GM12878 (cell line): Measurements from ENCODE around the gene MBNL1. TPM values are rescaled to one million over a fixed set of nuclear protein-coding genes. Genes with fewer than 3 reads are reported as not detected.

Source experiments
- ATAC-seq: fragments of 200-7000 bp; cut with Tn5 transposase; 3 replicates; pipeline ENCODE4 v1.9.1; 2020; ENCODE audit warnings: mild to moderate bottlenecking, moderate library complexity
- BruUV-seq: library from RNA; stranded (reverse); fragments of 400-500 nt; replicated peaks from 2 replicates; lab custom pipeline; 2021; lab: Mats Ljungman, UMichigan
- CTCF ChIA-PET: fragments of 300-600 bp; sonication (Branson Sonifier 250); formaldehyde crosslinking; extraction: SDS; loops from one replicate; lab custom pipeline; 2021; ENCODE audit warnings: inconsistent platforms; lab: Yijun Ruan, JAX
- POLR2A ChIA-PET: fragments of 350-600 bp; formaldehyde crosslinking; extraction: SDS; loops from one replicate; lab custom pipeline; 2021; ENCODE audit warnings: inconsistent platforms; lab: Charles Lee
- RAD21 ChIA-PET: fragments of 300-600 bp; sonication (Branson Sonifier 250); formaldehyde crosslinking; loops from one replicate; lab custom pipeline; 2023; ENCODE audit warnings: antibody characterized with exemption; ENCODE audit not compliant: unreplicated experiment; lab: Charles Lee
- SMC1A ChIA-PET: fragments of 300-600 bp; sonication (Branson Sonifier 250); formaldehyde crosslinking; loops from one replicate; lab custom pipeline; 2023; ENCODE audit not compliant: unreplicated experiment, uncharacterized antibody; lab: Charles Lee
- DNase-seq: peaks from one replicate; pipeline ENCODE4 v3.0.0-alpha.2; 2011; ENCODE audit warnings: low read depth, low spot score
- FAIRE-seq: peaks from 3 replicates; lab custom pipeline; 2011; peaks lifted over from hg19 to GRCh38; lab: Jason Lieb, UNC
- H2AFZ ChIP-seq: 2 replicates; pipeline ENCODE4 v1.6.0; 2011; ENCODE audit warnings: low read depth, low read length, control low read depth; ENCODE audit not compliant: control insufficient read depth
- H3K27ac ChIP-seq: 2 replicates; pipeline ENCODE4 v1.5.1; 2011; ENCODE audit warnings: control low read depth; ENCODE audit not compliant: control insufficient read depth, insufficient read depth
- H3K27me3 ChIP-seq, 2 experiments: replicated peaks in 1 of 2; 2 replicates each; pipeline versions ENCODE4 v1.6.0 to v1.6.1; 2011; ENCODE audit warnings: low read length in 1 of 2; ENCODE audit not compliant: control insufficient read depth in 2 of 2, insufficient read depth in 2 of 2
- H3K36me3 ChIP-seq, 2 experiments: 2 replicates each; pipeline ENCODE4 v1.5.1; 2011; ENCODE audit warnings: low read length in 1 of 2; ENCODE audit not compliant: control insufficient read depth in 2 of 2, insufficient read depth in 2 of 2
- H3K4me1 ChIP-seq: 2 replicates; pipeline ENCODE4 v1.6.1; 2011; ENCODE audit warnings: mild to moderate bottlenecking, low read length, moderate library complexity, mixed read lengths; ENCODE audit not compliant: control insufficient read depth, insufficient read depth
- H3K4me2 ChIP-seq: 2 replicates; pipeline ENCODE4 v1.6.0; 2011; ENCODE audit warnings: control low read depth; ENCODE audit not compliant: control insufficient read depth, insufficient read depth
- H3K4me3 ChIP-seq: fragments of 200-600 bp; sonication (generic); 2 replicates; pipeline ENCODE4 v1.5.1; 2016
- H3K79me2 ChIP-seq: 2 replicates; pipeline ENCODE4 v1.6.0; 2011; ENCODE audit warnings: low read length; ENCODE audit not compliant: control insufficient read depth, insufficient read depth
- H3K9ac ChIP-seq: 2 replicates; pipeline ENCODE4 v1.8.0; 2011; ENCODE audit warnings: low read length, control low read depth, mixed read lengths; ENCODE audit not compliant: control insufficient read depth, insufficient read depth
- H3K9me3 ChIP-seq: replicated peaks from 3 replicates; pipeline ENCODE4 v1.5.1; 2011; ENCODE audit warnings: mild to moderate bottlenecking, low read length; ENCODE audit not compliant: control insufficient read depth, insufficient read depth
- H4K20me1 ChIP-seq: 2 replicates; pipeline ENCODE4 v1.6.0; 2011; ENCODE audit not compliant: control insufficient read depth, insufficient read depth
- EZH2 ChIP-seq: IDR thresholded peaks from 2 replicates; pipeline ENCODE4 v1.6.1; 2012; ENCODE audit warnings: low read depth, mild to moderate bottlenecking, control low read depth, inconsistent platforms, low read length, borderline replicate concordance; ENCODE audit not compliant: control insufficient read depth
- NFIC ChIP-seq: IDR thresholded peaks from 2 replicates; pipeline ENCODE4 v1.6.1; 2012; ENCODE audit warnings: low read depth, mild to moderate bottlenecking, inconsistent platforms, low read length, moderate library complexity
- POLR2A ChIP-seq: IDR thresholded peaks from 2 replicates; pipeline ENCODE4 v1.6.1; 2011; ENCODE audit warnings: low read depth, mild to moderate bottlenecking, low read length
- RAD21 ChIP-seq: IDR thresholded peaks from 2 replicates; pipeline ENCODE4 v1.6.1; 2011; ENCODE audit warnings: mild to moderate bottlenecking, low read depth, low read length, moderate library complexity; ENCODE audit not compliant: insufficient read depth
- WGBS: methylation state at CpG from one replicate; pipeline ENCODE4 v1.1.6; 2016; ENCODE audit warnings: low lambda C conversion rate; ENCODE audit not compliant: insufficient replicate concordance, insufficient coverage; ENCODE audit errors: missing lambda C conversion rate; 5-methylcytosine and 5-hydroxymethylcytosine counted together
- in situ Hi-C: fragments of 300-500 bp; cut with MboI; formaldehyde crosslinking; loops from 9 replicates; pipeline ENCODE4 v1.14.3; 2018; ENCODE audit warnings: mixed read lengths
- intact Hi-C: fragments of 100-400 bp; cut with micrococcal nuclease; formaldehyde crosslinking; loops from one replicate; pipeline ENCODE4 v1.14.2; 2022; ENCODE audit not compliant: unreplicated experiment
- polyA plus RNA-seq, 11 experiments: library from polyadenylated mRNA; depleted of rRNA in 4 of 11; unstranded in 6 of 11; stranded (reverse) in 5 of 11; fragments of >200 nt; fragmentation: Nextera tagmentation in 4 of 11; fragmentation: Illumina TruSeq in 1 of 11; extraction: Ambion mirVana in 4 of 11; extraction: Trizol in 1 of 11; gene quantifications; 1 replicate in 1 of 11; 2 replicates in 10 of 11; pipeline versions ENCODE4 v1.2.1 to v1.2.3, GENCODE V29; 2011 to 2016; ENCODE audit warnings: inconsistent platforms in 2 of 11, missing spikeins in 2 of 11, low read depth in 1 of 11
- total RNA-seq, 4 experiments: library from RNA; depleted of rRNA in 3 of 4; stranded (reverse); fragments of >200 nt in 3 of 4; fragmentation: Illumina TruSeq in 1 of 4; extraction: Trizol in 1 of 4; gene quantifications; 2 replicates each; pipeline versions ENCODE4 v1.2.1 to v1.2.3, GENCODE V29; 2013 to 2021
- TF ChIP-seq, protein P1 (sequence below): IDR thresholded peaks from 2 replicates; pipeline ENCODE4 v1.6.1; 2012; ENCODE audit warnings: improper control_type of control experiment, low read depth, low read length; ENCODE audit not compliant: insufficient replicate concordance
- TF ChIP-seq, protein P2 (sequence below): IDR thresholded peaks from 2 replicates; pipeline ENCODE4 v1.6.1; 2011; ENCODE audit warnings: borderline replicate concordance, low read depth, mild to moderate bottlenecking, moderate library complexity, mixed read lengths, low read length; ENCODE audit not compliant: insufficient read depth; ENCODE audit errors: extremely low read length

The MBNL1 gene
- total and polyA plus RNA-seq, 10 of the 15 experiments (the other 5 are each of a cell fraction or from before 2014, with no cell fraction given): 59.6 to 337 (median 143) TPM

DNA sequence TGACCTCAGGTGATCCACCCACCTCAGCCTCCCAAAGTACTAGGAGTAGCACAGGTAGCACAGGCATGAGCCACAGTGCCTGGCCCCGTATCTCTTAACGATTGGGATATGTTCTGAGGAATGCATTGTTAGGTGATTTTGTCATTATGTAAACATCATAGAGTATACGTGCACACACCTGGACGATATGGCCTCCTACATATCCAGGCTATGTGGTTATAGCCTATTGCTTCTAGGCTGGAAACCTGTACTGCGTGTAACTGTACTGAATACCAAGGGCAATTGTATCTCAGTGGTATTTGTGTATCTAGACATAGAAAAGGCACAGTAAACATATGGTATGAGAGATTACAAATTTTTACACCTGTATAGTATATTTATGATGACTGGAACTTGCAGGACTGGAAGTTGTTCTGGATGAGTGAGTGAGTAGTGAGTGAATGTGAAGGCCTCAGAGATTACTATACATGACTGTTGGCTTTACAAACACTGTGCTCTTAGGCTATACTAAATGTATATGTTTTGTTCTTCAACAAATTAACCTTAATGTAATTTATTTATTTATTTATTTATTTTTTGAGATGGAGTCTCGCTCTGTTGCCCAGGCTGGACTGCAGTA lies 120.7 kb downstream of the MBNL1 start (continued):
- TF ChIP-seq, protein P1, sequence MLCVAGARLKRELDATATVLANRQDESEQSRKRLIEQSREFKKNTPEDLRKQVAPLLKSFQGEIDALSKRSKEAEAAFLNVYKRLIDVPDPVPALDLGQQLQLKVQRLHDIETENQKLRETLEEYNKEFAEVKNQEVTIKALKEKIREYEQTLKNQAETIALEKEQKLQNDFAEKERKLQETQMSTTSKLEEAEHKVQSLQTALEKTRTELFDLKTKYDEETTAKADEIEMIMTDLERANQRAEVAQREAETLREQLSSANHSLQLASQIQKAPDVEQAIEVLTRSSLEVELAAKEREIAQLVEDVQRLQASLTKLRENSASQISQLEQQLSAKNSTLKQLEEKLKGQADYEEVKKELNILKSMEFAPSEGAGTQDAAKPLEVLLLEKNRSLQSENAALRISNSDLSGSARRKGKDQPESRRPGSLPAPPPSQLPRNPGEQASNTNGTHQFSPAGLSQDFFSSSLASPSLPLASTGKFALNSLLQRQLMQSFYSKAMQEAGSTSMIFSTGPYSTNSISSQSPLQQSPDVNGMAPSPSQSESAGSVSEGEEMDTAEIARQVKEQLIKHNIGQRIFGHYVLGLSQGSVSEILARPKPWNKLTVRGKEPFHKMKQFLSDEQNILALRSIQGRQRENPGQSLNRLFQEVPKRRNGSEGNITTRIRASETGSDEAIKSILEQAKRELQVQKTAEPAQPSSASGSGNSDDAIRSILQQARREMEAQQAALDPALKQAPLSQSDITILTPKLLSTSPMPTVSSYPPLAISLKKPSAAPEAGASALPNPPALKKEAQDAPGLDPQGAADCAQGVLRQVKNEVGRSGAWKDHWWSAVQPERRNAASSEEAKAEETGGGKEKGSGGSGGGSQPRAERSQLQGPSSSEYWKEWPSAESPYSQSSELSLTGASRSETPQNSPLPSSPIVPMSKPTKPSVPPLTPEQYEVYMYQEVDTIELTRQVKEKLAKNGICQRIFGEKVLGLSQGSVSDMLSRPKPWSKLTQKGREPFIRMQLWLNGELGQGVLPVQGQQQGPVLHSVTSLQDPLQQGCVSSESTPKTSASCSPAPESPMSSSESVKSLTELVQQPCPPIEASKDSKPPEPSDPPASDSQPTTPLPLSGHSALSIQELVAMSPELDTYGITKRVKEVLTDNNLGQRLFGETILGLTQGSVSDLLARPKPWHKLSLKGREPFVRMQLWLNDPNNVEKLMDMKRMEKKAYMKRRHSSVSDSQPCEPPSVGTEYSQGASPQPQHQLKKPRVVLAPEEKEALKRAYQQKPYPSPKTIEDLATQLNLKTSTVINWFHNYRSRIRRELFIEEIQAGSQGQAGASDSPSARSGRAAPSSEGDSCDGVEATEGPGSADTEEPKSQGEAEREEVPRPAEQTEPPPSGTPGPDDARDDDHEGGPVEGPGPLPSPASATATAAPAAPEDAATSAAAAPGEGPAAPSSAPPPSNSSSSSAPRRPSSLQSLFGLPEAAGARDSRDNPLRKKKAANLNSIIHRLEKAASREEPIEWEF: no peak
- no peak for TF ChIP-seq POLR2A
- TF ChIP-seq NFIC: no peak
- TF ChIP-seq, all 136 proteins: peak for 0

DNA sequence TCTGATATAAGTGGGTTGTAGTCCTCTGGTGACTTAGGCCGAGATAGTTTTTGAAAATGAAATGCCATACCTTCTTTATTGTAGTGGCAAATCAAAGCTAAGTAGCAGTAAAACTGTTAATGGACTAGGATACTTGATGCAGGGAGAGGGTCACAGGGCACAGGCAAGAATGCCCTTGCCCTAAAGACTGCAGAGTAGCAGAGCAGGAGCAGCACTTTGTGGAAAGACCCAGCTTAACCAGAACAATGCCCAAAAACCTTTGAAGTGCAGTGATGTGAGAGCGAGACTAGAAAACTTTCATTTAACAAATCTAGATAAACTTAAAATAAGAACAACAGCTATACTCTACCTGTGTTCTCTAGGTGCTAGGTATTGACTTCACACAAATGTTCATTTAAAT lies 121.9 kb downstream of the MBNL1 start:
- CTCF ChIA-PET: interaction anchor here (1.0 to 1.6 kb wide), 4 partner anchors 8 to 17 kb away, joined by 3 to 10 read pairs (median 4); no protein-coding TSS in a partner anchor
- TF ChIP-seq, protein P2, sequence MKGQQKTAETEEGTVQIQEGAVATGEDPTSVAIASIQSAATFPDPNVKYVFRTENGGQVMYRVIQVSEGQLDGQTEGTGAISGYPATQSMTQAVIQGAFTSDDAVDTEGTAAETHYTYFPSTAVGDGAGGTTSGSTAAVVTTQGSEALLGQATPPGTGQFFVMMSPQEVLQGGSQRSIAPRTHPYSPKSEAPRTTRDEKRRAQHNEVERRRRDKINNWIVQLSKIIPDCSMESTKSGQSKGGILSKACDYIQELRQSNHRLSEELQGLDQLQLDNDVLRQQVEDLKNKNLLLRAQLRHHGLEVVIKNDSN: no peak
- TF ChIP-seq RAD21 (no peak), EZH2 (no peak)

More for the DNA sequence above, 121.9 kb downstream of the MBNL1 start:
- RAD21 ChIA-PET: interaction anchor here (0.7 to 2.3 kb wide), 3 partner anchors 9 to 107 kb away, joined by 3 to 8 read pairs (median 3); no protein-coding TSS in a partner anchor
- intact Hi-C loops (no loop called here), in situ Hi-C loops (no loop called here)
- no peaks in the 10 kb centered on the region for H3K27me3 ChIP-seq
- SMC1A ChIA-PET: interaction anchor here (0.6 to 4.5 kb wide), 10 partner anchors 8 to 207 kb away, joined by 3 to 38 read pairs (median 3); no protein-coding TSS in a partner anchor
- no TSS peak for BruUV-seq
- no peak overlapping the region for H3K4me2 ChIP-seq
- POLR2A ChIA-PET: interaction anchor here (1.5 kb wide), 1 partner anchor 8 kb away, joined by 5 read pairs; no protein-coding TSS in a partner anchor
- no peaks in the 10 kb centered on the region; the same call in 1 of the 3 replicates for H3K9me3 ChIP-seq
- H3K27ac ChIP-seq: no peak overlapping the region
- no peak overlapping the region for H2AFZ ChIP-seq
- no peak overlapping the region for H3K9ac ChIP-seq
- no peak overlapping the region for H3K4me3 ChIP-seq
- H4K20me1 ChIP-seq: peaks cover 3% of the 10 kb centered on the region; the same call in 1 of the 2 replicates
- 82% methylated on average over 2 of the region's 2 CpGs for WGBS
- peaks cover 2 to 18% of the 10 kb centered on the region in 2 experiments; a peak in 3 of 4 replicates for H3K36me3 ChIP-seq
- DNase-seq (no peak), FAIRE-seq (no peak), ATAC-seq (peak; percentile 33)
- peaks cover 73% of the 10 kb centered on the region for H3K79me2 ChIP-seq
- no peaks in the 10 kb centered on the region for H3K4me1 ChIP-seq
